HG02938 (cell line): ENCODE data around the gene RAMACL.

Source experiments
- ATAC-seq: cut with Tn5 transposase; IDR thresholded peaks from one replicate; pipeline ENCODE4 v1.9.1; 2021; ENCODE audit warnings: mild to moderate bottlenecking, moderate library complexity; ENCODE audit not compliant: unreplicated experiment

RAMACL gene

GRCh38 chr6:166534658-166535406, 51.6 kb downstream of the RAMACL start:
- ATAC-seq, result no peak

- no peak for ATAC-seq
Measured at GRCh38 chr6:166533205-166533824, 53.2 kb downstream of the RAMACL start.
